WTC11 (cell line): ENCODE results near the gene SGTA. TPM values are rescaled to one million over a fixed set of nuclear protein-coding genes. Genes with fewer than 3 reads are reported as not detected.

Source experiments
- ATAC-seq: fragments of 200-7000 bp; cut with Tn5 transposase; 2 replicates; pipeline ENCODE4 v1.10.0; 2021; ENCODE audit warnings: mild to moderate bottlenecking, moderate library complexity
- CTCF ChIA-PET: fragments of 300-600 bp; sonication (Branson Sonifier 250); formaldehyde crosslinking; loops from one replicate; lab custom pipeline; 2021; ENCODE audit warnings: antibody characterized with exemption; lab: Charles Lee
- POLR2A ChIA-PET: fragments of 350-600 bp; sonication (Branson Sonifier 250); formaldehyde crosslinking; loops from one replicate; lab custom pipeline; 2021; ENCODE audit warnings: antibody characterized with exemption; lab: Charles Lee
- DNase-seq: peaks from one replicate; pipeline ENCODE4 v3.0.0; 2021; ENCODE audit warnings: low spot score
- H3K27ac Mint-ChIP-seq: 2 replicates; pipeline ENCODE4 v1.8.0; 2021; ENCODE audit warnings: mixed read lengths
- H3K27me3 Mint-ChIP-seq: 2 replicates; pipeline ENCODE4 v1.8.0; 2021; ENCODE audit warnings: low read depth, mild to moderate bottlenecking, moderate library complexity, mixed read lengths
- H3K36me3 Mint-ChIP-seq: 2 replicates; pipeline ENCODE4 v1.8.0; 2021; ENCODE audit warnings: mixed read lengths
- H3K4me1 Mint-ChIP-seq: 2 replicates; pipeline ENCODE4 v1.8.0; 2022; ENCODE audit warnings: mixed read lengths
- H3K4me3 Mint-ChIP-seq: 2 replicates; pipeline ENCODE4 v1.8.0; 2021; ENCODE audit warnings: mild to moderate bottlenecking, moderate library complexity, mixed read lengths
- H3K9me3 Mint-ChIP-seq: 2 replicates; pipeline ENCODE4 v1.8.0; 2021; ENCODE audit warnings: mixed read lengths
- EMX1 ChIP-seq: fragments of 250-450 bp; sonication (Bioruptor Pico); IDR thresholded peaks from 2 replicates; pipeline ENCODE4 v1.8.0; 2021; ENCODE audit warnings: mild to moderate bottlenecking
- ERG ChIP-seq: fragments of 250-450 bp; sonication (Bioruptor Pico); IDR thresholded peaks from 2 replicates; pipeline ENCODE4 v1.8.0; 2021; ENCODE audit warnings: mild to moderate bottlenecking
- ESRRA ChIP-seq: sonication (generic); formaldehyde crosslinking; IDR thresholded peaks from 2 replicates; pipeline ENCODE4 v1.8.1; 2022; ENCODE audit warnings: mild to moderate bottlenecking, missing genetic modification reagents, borderline replicate concordance
- FOXJ3 ChIP-seq: sonication (generic); formaldehyde crosslinking; IDR thresholded peaks from 2 replicates; pipeline ENCODE4 v1.9.0; 2021; ENCODE audit warnings: missing genetic modification reagents, mild to moderate bottlenecking, borderline replicate concordance
- FOXP1 ChIP-seq: sonication (generic); formaldehyde crosslinking; IDR thresholded peaks from 2 replicates; pipeline ENCODE4 v1.8.0; 2022; ENCODE audit warnings: missing genetic modification reagents, mild to moderate bottlenecking, moderate library complexity, borderline replicate concordance
- GABPB1 ChIP-seq: sonication (generic); formaldehyde crosslinking; IDR thresholded peaks from 2 replicates; pipeline ENCODE4 v1.8.1; 2023; ENCODE audit warnings: mild to moderate bottlenecking, missing genetic modification reagents
- MXD4 ChIP-seq: fragments of 250-450 bp; sonication (Bioruptor Pico); IDR thresholded peaks from 2 replicates; pipeline ENCODE4 v1.8.0; 2021; ENCODE audit warnings: mild to moderate bottlenecking, moderate library complexity, borderline replicate concordance
- USF1 ChIP-seq: sonication (generic); formaldehyde crosslinking; IDR thresholded peaks from 2 replicates; pipeline ENCODE4 v1.8.0; 2022; ENCODE audit warnings: mild to moderate bottlenecking, missing genetic modification reagents
- USF2 ChIP-seq: sonication (generic); formaldehyde crosslinking; IDR thresholded peaks from 2 replicates; pipeline ENCODE4 v1.8.1; 2023; ENCODE audit warnings: mild to moderate bottlenecking, missing genetic modification reagents, moderate library complexity
- ZBTB43 ChIP-seq: sonication (generic); formaldehyde crosslinking; IDR thresholded peaks from 2 replicates; pipeline ENCODE4 v1.8.1; 2023; ENCODE audit warnings: mild to moderate bottlenecking, missing genetic modification reagents
- ZNF219 ChIP-seq: sonication (generic); formaldehyde crosslinking; IDR thresholded peaks from 2 replicates; pipeline ENCODE4 v1.8.0; 2023; ENCODE audit warnings: missing genetic modification reagents, mild to moderate bottlenecking, borderline replicate concordance
- ZNF281 ChIP-seq: sonication (generic); formaldehyde crosslinking; IDR thresholded peaks from 2 replicates; pipeline ENCODE4 v1.8.0; 2023; ENCODE audit warnings: mild to moderate bottlenecking, missing genetic modification reagents
- ZNF317 ChIP-seq: sonication (generic); formaldehyde crosslinking; IDR thresholded peaks from 2 replicates; pipeline ENCODE4 v1.8.1; 2023; ENCODE audit warnings: low read depth, mild to moderate bottlenecking, moderate library complexity, missing genetic modification reagents, borderline replicate concordance
- ZNF425 ChIP-seq: fragments of 250-450 bp; sonication (Bioruptor Pico); conservative IDR thresholded peaks from 2 replicates; pipeline ENCODE4 v1.9.0; 2021; ENCODE audit warnings: mild to moderate bottlenecking
- total RNA-seq: library from RNA; stranded (reverse); gene quantifications from 3 replicates; pipeline ENCODE4 v1.2.3, GENCODE V29; 2021
- TF ChIP-seq, protein P1 (sequence below): sonication (generic); formaldehyde crosslinking; IDR thresholded peaks from 2 replicates; pipeline ENCODE4 v1.8.0; 2022; ENCODE audit warnings: mild to moderate bottlenecking, missing genetic modification reagents
- TF ChIP-seq, protein P2 (sequence below): fragments of 250-450 bp; sonication (Bioruptor Pico); IDR thresholded peaks from 2 replicates; pipeline ENCODE4 v1.9.0; 2021; ENCODE audit warnings: mild to moderate bottlenecking
- TF ChIP-seq, protein P3 (sequence below): sonication (generic); formaldehyde crosslinking; IDR thresholded peaks from 2 replicates; pipeline ENCODE4 v1.8.0; 2022; ENCODE audit warnings: mild to moderate bottlenecking, missing genetic modification reagents

The SGTA gene
- total RNA-seq, 1 experiment from 2014 or later: 91.2 TPM

- ChIA-PET POLR2A (no interaction called here), CTCF (interaction anchor here (1.4 to 2.4 kb wide), 2 partner anchors 20 to 92 kb away, joined by 3 to 9 read pairs; no protein-coding TSS in a partner anchor)
- ATAC-seq (no peak), DNase-seq (no peak)
- 0 out of 2 replicates have a peak, but pooled peaks cover 3% of the 10 kb centered on the region for H3K4me1 Mint-ChIP-seq
- peaks cover under 1% of the 10 kb centered on the region; the same call in 1 of the 2 replicates for H3K36me3 Mint-ChIP-seq
- TF ChIP-seq, protein P1, sequence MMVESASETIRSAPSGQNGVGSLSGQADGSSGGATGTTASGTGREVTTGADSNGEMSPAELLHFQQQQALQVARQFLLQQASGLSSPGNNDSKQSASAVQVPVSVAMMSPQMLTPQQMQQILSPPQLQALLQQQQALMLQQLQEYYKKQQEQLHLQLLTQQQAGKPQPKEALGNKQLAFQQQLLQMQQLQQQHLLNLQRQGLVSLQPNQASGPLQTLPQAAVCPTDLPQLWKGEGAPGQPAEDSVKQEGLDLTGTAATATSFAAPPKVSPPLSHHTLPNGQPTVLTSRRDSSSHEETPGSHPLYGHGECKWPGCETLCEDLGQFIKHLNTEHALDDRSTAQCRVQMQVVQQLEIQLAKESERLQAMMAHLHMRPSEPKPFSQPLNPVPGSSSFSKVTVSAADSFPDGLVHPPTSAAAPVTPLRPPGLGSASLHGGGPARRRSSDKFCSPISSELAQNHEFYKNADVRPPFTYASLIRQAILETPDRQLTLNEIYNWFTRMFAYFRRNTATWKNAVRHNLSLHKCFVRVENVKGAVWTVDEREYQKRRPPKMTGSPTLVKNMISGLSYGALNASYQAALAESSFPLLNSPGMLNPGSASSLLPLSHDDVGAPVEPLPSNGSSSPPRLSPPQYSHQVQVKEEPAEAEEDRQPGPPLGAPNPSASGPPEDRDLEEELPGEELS (CRISPR knock-in tag): no peak
- TF ChIP-seq ZBTB43 (CRISPR knock-in tag): no peak
- no peak for TF ChIP-seq ZNF425 (CRISPR knock-in tag)
- no peak for TF ChIP-seq FOXP1
- no peak for TF ChIP-seq ESRRA (CRISPR knock-in tag)
- TF ChIP-seq USF2 (CRISPR knock-in tag): no peak
- peaks cover 5% of the 10 kb centered on the region; the same call in 1 of the 2 replicates for H3K27me3 Mint-ChIP-seq
- no peaks in the 10 kb centered on the region for H3K9me3 Mint-ChIP-seq
- H3K4me3 Mint-ChIP-seq: no peak overlapping the region
- H3K27ac Mint-ChIP-seq: no peak overlapping the region
Measured at GRCh38 chr19:2728783-2729387, 54.2 kb downstream of the SGTA start.

GRCh38 chr19:2727640-2727944, 55.5 kb downstream of the SGTA start:
- Mint-ChIP-seq H3K9me3 (no peaks in the 10 kb centered on the region), H3K4me3 (no peak overlapping the region), H3K27me3 (peaks cover 5% of the 10 kb centered on the region; the same call in 1 of the 2 replicates), H3K36me3 (no peaks in the 10 kb centered on the region), H3K27ac (no peak overlapping the region), H3K4me1 (0 out of 2 replicates have a peak, but pooled peaks cover 3% of the 10 kb centered on the region)
- TF ChIP-seq GABPB1 (CRISPR knock-in tag) (no peak), MXD4 (CRISPR knock-in tag) (no peak), ZNF219 (CRISPR knock-in tag) (no peak), FOXJ3 (no peak), ZNF317 (CRISPR knock-in tag) (no peak), ERG (CRISPR knock-in tag) (no peak), USF1 (CRISPR knock-in tag) (no peak), EMX1 (CRISPR knock-in tag) (no peak), ZNF281 (CRISPR knock-in tag) (no peak)
- TF ChIP-seq, protein P2, sequence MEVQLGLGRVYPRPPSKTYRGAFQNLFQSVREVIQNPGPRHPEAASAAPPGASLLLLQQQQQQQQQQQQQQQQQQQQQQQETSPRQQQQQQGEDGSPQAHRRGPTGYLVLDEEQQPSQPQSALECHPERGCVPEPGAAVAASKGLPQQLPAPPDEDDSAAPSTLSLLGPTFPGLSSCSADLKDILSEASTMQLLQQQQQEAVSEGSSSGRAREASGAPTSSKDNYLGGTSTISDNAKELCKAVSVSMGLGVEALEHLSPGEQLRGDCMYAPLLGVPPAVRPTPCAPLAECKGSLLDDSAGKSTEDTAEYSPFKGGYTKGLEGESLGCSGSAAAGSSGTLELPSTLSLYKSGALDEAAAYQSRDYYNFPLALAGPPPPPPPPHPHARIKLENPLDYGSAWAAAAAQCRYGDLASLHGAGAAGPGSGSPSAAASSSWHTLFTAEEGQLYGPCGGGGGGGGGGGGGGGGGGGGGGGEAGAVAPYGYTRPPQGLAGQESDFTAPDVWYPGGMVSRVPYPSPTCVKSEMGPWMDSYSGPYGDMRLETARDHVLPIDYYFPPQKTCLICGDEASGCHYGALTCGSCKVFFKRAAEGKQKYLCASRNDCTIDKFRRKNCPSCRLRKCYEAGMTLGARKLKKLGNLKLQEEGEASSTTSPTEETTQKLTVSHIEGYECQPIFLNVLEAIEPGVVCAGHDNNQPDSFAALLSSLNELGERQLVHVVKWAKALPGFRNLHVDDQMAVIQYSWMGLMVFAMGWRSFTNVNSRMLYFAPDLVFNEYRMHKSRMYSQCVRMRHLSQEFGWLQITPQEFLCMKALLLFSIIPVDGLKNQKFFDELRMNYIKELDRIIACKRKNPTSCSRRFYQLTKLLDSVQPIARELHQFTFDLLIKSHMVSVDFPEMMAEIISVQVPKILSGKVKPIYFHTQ: no peak
- TF ChIP-seq, protein P3, sequence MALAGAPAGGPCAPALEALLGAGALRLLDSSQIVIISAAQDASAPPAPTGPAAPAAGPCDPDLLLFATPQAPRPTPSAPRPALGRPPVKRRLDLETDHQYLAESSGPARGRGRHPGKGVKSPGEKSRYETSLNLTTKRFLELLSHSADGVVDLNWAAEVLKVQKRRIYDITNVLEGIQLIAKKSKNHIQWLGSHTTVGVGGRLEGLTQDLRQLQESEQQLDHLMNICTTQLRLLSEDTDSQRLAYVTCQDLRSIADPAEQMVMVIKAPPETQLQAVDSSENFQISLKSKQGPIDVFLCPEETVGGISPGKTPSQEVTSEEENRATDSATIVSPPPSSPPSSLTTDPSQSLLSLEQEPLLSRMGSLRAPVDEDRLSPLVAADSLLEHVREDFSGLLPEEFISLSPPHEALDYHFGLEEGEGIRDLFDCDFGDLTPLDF: no peak
- CTCF ChIA-PET: interaction anchor here (0.6 to 2.6 kb wide), 9 partner anchors 22 to 845 kb away, joined by 3 to 10 read pairs (median 3); partner anchors contain the start of gene SGTA
- ATAC-seq (no peak), DNase-seq (no peak)
- POLR2A ChIA-PET: no interaction called here
